Smooth muscle cell (in vitro differentiated cells): ENCODE results near the gene EFCAB14. TPM values are rescaled to one million over a fixed set of nuclear protein-coding genes. Genes with fewer than 3 reads are reported as not detected.
"Not testable (repeated sequence)": the region's sequence is repeated elsewhere in the genome, so short reads cannot be mapped to it uniquely, and the experiment has no call there.

Source experiments
- DNase-seq: peaks from one replicate; lab custom pipeline; 2025; ENCODE audit not compliant: unreplicated experiment; lab: John Stamatoyannopoulos, UW
- H2AFZ ChIP-seq: fragments of 200-600 bp; sonication (generic); 2 replicates; pipeline ENCODE4 v1.6.0; 2016; ENCODE audit warnings: antibody characterized with exemption, low read depth, mild to moderate bottlenecking
- H3F3A ChIP-seq: fragments of 200-600 bp; sonication (generic); 2 replicates; pipeline ENCODE4 v1.6.0; 2017; ENCODE audit warnings: antibody characterized with exemption, low read depth
- H3K27ac ChIP-seq: fragments of 200-600 bp; sonication (generic); 2 replicates; pipeline ENCODE4 v1.5.1; 2016; ENCODE audit warnings: low read depth, mild to moderate bottlenecking
- H3K27me3 ChIP-seq: fragments of 200-600 bp; sonication (generic); 2 replicates; pipeline ENCODE4 v1.6.1; 2016; ENCODE audit warnings: low read depth, mild to moderate bottlenecking
- H3K36me3 ChIP-seq: fragments of 200-600 bp; sonication (generic); 2 replicates; pipeline ENCODE4 v1.5.1; 2016; ENCODE audit warnings: low read depth
- H3K4me1 ChIP-seq: fragments of 200-600 bp; sonication (generic); 2 replicates; pipeline ENCODE4 v1.5.1; 2016; ENCODE audit warnings: low read depth
- H3K4me2 ChIP-seq: fragments of 200-600 bp; sonication (generic); 2 replicates; pipeline ENCODE4 v1.6.0; 2016; ENCODE audit warnings: mild to moderate bottlenecking
- H3K4me3 ChIP-seq: fragments of 200-600 bp; sonication (generic); 2 replicates; pipeline ENCODE4 v1.5.1; 2016; ENCODE audit warnings: mild to moderate bottlenecking
- H3K79me2 ChIP-seq: fragments of 200-600 bp; sonication (generic); 2 replicates; pipeline ENCODE4 v1.6.0; 2016; ENCODE audit warnings: low read depth, mild to moderate bottlenecking
- H3K9ac ChIP-seq: fragments of 200-600 bp; sonication (generic); 2 replicates; pipeline ENCODE4 v1.6.0; 2016; ENCODE audit warnings: low read depth
- H3K9me3 ChIP-seq: fragments of 200-600 bp; sonication (generic); replicated peaks from 2 replicates; pipeline ENCODE4 v1.5.1; 2016; ENCODE audit warnings: low read depth
- H4K20me1 ChIP-seq: fragments of 200-600 bp; sonication (generic); 2 replicates; pipeline ENCODE4 v1.6.0; 2016; ENCODE audit warnings: low read depth
- CTCF ChIP-seq: fragments of 200-600 bp; sonication (generic); IDR thresholded peaks from 2 replicates; pipeline ENCODE4 v1.5.1; 2017; ENCODE audit warnings: borderline replicate concordance, mild to moderate bottlenecking, antibody characterized with exemption; ENCODE audit not compliant: insufficient read depth, poor library complexity, severe bottlenecking
- WGBS: methylation state at CpG from one replicate; pipeline ENCODE4 v1.1.7; 2016; ENCODE audit warnings: low lambda C conversion rate; 5-methylcytosine and 5-hydroxymethylcytosine counted together
- polyA plus RNA-seq: library from polyadenylated mRNA; unstranded; fragments of >200 nt; fragmentation: Nextera tagmentation; extraction: Ambion mirVana; gene quantifications from 2 replicates; pipeline ENCODE4 v1.2.1, GENCODE V29; 2016
- total RNA-seq: library from RNA; depleted of rRNA; stranded (reverse); fragments of >200 nt; gene quantifications from 2 replicates; pipeline ENCODE4 v1.2.3, GENCODE V29; 2014

The EFCAB14 gene
- total and polyA plus RNA-seq, 2 experiments from 2014 or later, result 28.6 to 62.8 TPM

- Histone ChIP-seq H3K4me1 (no peaks in the 10 kb centered on the region), H3K36me3 (peaks cover 25% of the 10 kb centered on the region), H3K79me2 (no peaks in the 10 kb centered on the region), H3K9me3 (no peaks in the 10 kb centered on the region), H3K27me3 (no peaks in the 10 kb centered on the region), H3K27ac (peak overlapping the region; percentile 88), H3K4me3 (peak overlapping the region; percentile 6), H3K9ac (peak overlapping the region; percentile 43), H4K20me1 (no peaks in the 10 kb centered on the region), H3F3A (no peaks in the 10 kb centered on the region), H3K4me2 (peak overlapping the region; percentile 50), H2AFZ (no peak overlapping the region)
- 29% methylated on average over 2 of the region's 2 CpGs for WGBS
- DNase-seq, result no peak
- no peak for TF ChIP-seq CTCF
Measured at GRCh38 chr1:46653405-46653958, 65.4 kb downstream of the EFCAB14 start.

DNA sequence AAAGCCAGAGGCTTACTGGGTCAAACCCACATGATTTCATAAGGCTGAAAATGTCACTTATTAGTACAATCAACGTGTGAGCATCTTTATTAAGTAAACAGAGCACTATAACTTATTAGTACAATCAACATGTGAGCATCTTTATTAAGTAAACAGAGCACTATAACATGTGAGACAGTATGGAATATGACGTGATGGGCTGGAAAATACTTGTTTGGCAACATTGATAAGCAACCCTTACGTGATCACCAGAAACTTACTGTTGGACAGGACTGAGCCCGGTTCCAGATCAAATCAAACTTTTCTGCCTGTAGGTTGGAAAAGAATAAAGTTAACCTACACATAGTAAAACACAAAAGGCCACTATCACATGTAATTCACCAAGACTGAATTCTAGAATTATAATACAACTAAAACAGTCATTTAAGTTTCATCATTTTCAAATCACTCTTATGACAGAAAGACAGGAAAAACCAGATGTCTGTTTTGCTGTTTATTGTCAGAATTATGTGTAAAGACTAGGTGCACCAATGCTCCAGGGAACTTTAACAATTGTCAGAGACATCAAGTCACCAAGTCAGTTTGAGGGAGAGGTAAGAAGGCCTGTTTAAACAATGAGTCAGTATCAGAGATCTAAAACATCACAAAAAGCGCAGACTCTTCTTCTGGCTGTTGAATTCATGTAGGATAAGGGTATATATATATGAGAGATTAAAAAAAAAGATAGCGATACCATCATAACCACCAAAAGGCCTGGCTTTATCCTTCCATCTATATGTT lies 66.4 kb downstream of the EFCAB14 start:
- H3K4me3 ChIP-seq, result no peak overlapping the region
- WGBS, result 64% methylated on average over 6 of the region's 6 CpGs
- no peak for TF ChIP-seq CTCF
- peaks cover 19% of the 10 kb centered on the region for H3K36me3 ChIP-seq
- peak overlapping the region; percentile 88 for H3K27ac ChIP-seq
- no peaks in the 10 kb centered on the region for H3K79me2 ChIP-seq
- H3K4me1 ChIP-seq, result no peaks in the 10 kb centered on the region
- H3K4me2 ChIP-seq, result peak overlapping the region; percentile 50
- no peaks in the 10 kb centered on the region for H3K9me3 ChIP-seq
- H4K20me1 ChIP-seq, result no peaks in the 10 kb centered on the region
- no peaks in the 10 kb centered on the region for H3F3A ChIP-seq
- no peaks in the 10 kb centered on the region for H3K27me3 ChIP-seq
- H2AFZ ChIP-seq, result no peak overlapping the region
- DNase-seq, result no peak
- H3K9ac ChIP-seq, result peak overlapping the region; percentile 43

DNA sequence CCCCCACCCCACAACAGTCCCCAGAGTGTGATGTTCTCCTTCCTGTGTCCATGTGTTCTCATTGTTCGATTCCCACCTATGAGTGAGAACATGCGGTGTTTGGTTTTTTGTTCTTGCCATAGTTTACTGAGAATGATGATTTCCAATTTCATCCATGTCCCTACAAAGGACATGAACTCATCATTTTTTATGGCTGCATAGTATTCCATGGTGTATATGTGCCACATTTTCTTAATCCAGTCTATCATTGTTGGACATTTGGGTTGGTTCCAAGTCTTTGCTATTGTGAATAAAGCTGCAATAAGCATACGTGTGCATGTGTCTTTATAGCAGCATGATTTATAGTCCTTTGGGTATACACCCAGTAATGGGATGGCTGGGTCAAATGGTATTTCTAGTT lies 67.8 kb downstream of the EFCAB14 start:
- H2AFZ ChIP-seq, H3K9me3 ChIP-seq, H4K20me1 ChIP-seq, H3K79me2 ChIP-seq, H3F3A ChIP-seq, H3K4me1 ChIP-seq, DNase-seq, H3K4me3 ChIP-seq, H3K9ac ChIP-seq, H3K4me2 ChIP-seq, H3K27me3 ChIP-seq, H3K27ac ChIP-seq: not testable (repeated sequence)
- peaks cover 18% of the 10 kb centered on the region for H3K36me3 ChIP-seq
- WGBS, result 94% methylated on average over 3 of the region's 3 CpGs

GRCh38 chr1:46650491-46650890 lies 68.4 kb downstream of the EFCAB14 start:
- H3K79me2 ChIP-seq, result no peaks in the 10 kb centered on the region
- no peaks in the 10 kb centered on the region for H3K27me3 ChIP-seq
- H3K36me3 ChIP-seq, result peaks cover 18% of the 10 kb centered on the region
- no peak overlapping the region for H3K27ac ChIP-seq
- H3K9me3 ChIP-seq, result no peaks in the 10 kb centered on the region
- DNase-seq, result no peak
- no peak overlapping the region for H3K4me3 ChIP-seq
- no peak overlapping the region for H3K9ac ChIP-seq
- TF ChIP-seq CTCF, result no peak
- H4K20me1 ChIP-seq, result no peaks in the 10 kb centered on the region
- 98% methylated on average over 3 of the region's 3 CpGs for WGBS
- H3K4me2 ChIP-seq, result no peak overlapping the region
- H2AFZ ChIP-seq, result no peak overlapping the region
- no peaks in the 10 kb centered on the region for H3F3A ChIP-seq
- H3K4me1 ChIP-seq, result no peaks in the 10 kb centered on the region
